Keratinocyte (primary cell): ENCODE results near the gene IRF1. TPM values are rescaled to one million over a fixed set of nuclear protein-coding genes. Genes with fewer than 3 reads are reported as not detected.
"Not testable (repeated sequence)": the region's sequence is repeated elsewhere in the genome, so short reads cannot be mapped to it uniquely, and the experiment has no call there.

Experiments
- DNase-seq: peaks from one replicate; pipeline ENCODE4 v3.0.0-alpha.2; 2011; ENCODE audit warnings: low read depth, missing footprints, low spot score
- FAIRE-seq: peaks from 2 replicates; lab custom pipeline; 2011; peaks lifted over from hg19 to GRCh38; lab: Jason Lieb, UNC
- H2AFZ ChIP-seq: 2 replicates; pipeline ENCODE4 v1.6.0; 2012; ENCODE audit warnings: low read length, control low read depth, inconsistent platforms; ENCODE audit not compliant: control insufficient read depth
- H3K27ac ChIP-seq: 2 replicates; pipeline ENCODE4 v1.5.1; 2011; ENCODE audit warnings: low read length; ENCODE audit not compliant: control insufficient read depth, insufficient read depth
- H3K27me3 ChIP-seq: 3 replicates; pipeline ENCODE4 v1.6.0; 2011; ENCODE audit warnings: low read length; ENCODE audit not compliant: control insufficient read depth, insufficient read depth; ENCODE audit errors: extremely low read depth
- H3K36me3 ChIP-seq, 2 experiments: 2 replicates in 1 of 2; 3 replicates in 1 of 2; pipeline ENCODE4 v1.5.1; 2011; ENCODE audit warnings: low read length in 2 of 2, mild to moderate bottlenecking in 1 of 2; ENCODE audit not compliant: control insufficient read depth in 2 of 2, insufficient read depth in 2 of 2; ENCODE audit errors: extremely low read depth in 1 of 2
- H3K4me1 ChIP-seq: 3 replicates; pipeline ENCODE4 v1.5.1; 2011; ENCODE audit warnings: low read length; ENCODE audit not compliant: control insufficient read depth, insufficient read depth; ENCODE audit errors: extremely low read depth
- H3K4me2 ChIP-seq: 3 replicates; pipeline ENCODE4 v1.6.0; 2011; ENCODE audit warnings: low read depth, low read length; ENCODE audit not compliant: control insufficient read depth, insufficient read depth; ENCODE audit errors: extremely low read depth
- H3K4me3 ChIP-seq, 3 experiments: fragments of 200-600 bp in 1 of 3; sonication (generic) in 1 of 3; 2 replicates in 2 of 3; 3 replicates in 1 of 3; pipeline ENCODE4 v1.5.1; 2011 to 2016; ENCODE audit warnings: low read length in 3 of 3, mild to moderate bottlenecking in 3 of 3, control low read depth in 2 of 3, inconsistent platforms in 1 of 3, low read depth in 1 of 3, mixed read lengths in 1 of 3, mixed run types in 1 of 3, moderate library complexity in 1 of 3; ENCODE audit not compliant: control insufficient read depth in 2 of 3, insufficient read depth in 2 of 3; ENCODE audit errors: extremely low read depth in 1 of 3
- H3K79me2 ChIP-seq: 2 replicates; pipeline ENCODE4 v1.6.0; 2012; ENCODE audit warnings: low read length; ENCODE audit not compliant: control insufficient read depth, insufficient read depth
- H3K9ac ChIP-seq: 3 replicates; pipeline ENCODE4 v1.6.0; 2011; ENCODE audit warnings: low read length; ENCODE audit not compliant: control insufficient read depth, insufficient read depth; ENCODE audit errors: extremely low read depth
- H3K9me1 ChIP-seq: 3 replicates; pipeline ENCODE4 v1.6.0; 2011; ENCODE audit warnings: low read length; ENCODE audit not compliant: control insufficient read depth, insufficient read depth; ENCODE audit errors: extremely low read depth
- H3K9me3 ChIP-seq: 2 replicates; pipeline ENCODE4 v1.5.1; 2012; ENCODE audit warnings: low read depth, low read length; ENCODE audit not compliant: control insufficient read depth
- H4K20me1 ChIP-seq: 3 replicates; pipeline ENCODE4 v1.6.0; 2011; ENCODE audit warnings: low read length; ENCODE audit not compliant: control insufficient read depth, insufficient read depth; ENCODE audit errors: extremely low read depth
- CTCF ChIP-seq, 3 experiments: IDR thresholded peaks in 1 of 3; conservative IDR thresholded peaks in 1 of 3; optimal IDR thresholded peaks in 1 of 3; 2 replicates in 2 of 3; 3 replicates in 1 of 3; pipeline versions ENCODE3 to v1.5.1; 2011; ENCODE audit warnings: low read length in 3 of 3, mild to moderate bottlenecking in 3 of 3, moderate library complexity in 2 of 3, control low read depth in 1 of 3, inconsistent platforms in 1 of 3; ENCODE audit not compliant: insufficient read depth in 2 of 3; ENCODE audit errors: extremely low read depth in 1 of 3
- EZH2 ChIP-seq: IDR thresholded peaks from one replicate; pipeline ENCODE4 v1.6.1; 2012; ENCODE audit warnings: inconsistent platforms, mild to moderate bottlenecking, low read length, moderate library complexity
- dilution Hi-C: fragments of 300-500 bp; cut with MboI; formaldehyde crosslinking; loops from one replicate; pipeline ENCODE4 v1.7.0; 2020; ENCODE audit warnings: low sequenced_read_pairs; ENCODE audit not compliant: extremely low pct_ligation_motif_present
- polyA plus RNA-seq, 5 experiments: library from polyadenylated mRNA; depleted of rRNA in 3 of 5; stranded (reverse) in 3 of 5; stranded (forward) in 1 of 5; unstranded in 1 of 5; fragments of >200 nt; gene quantifications; 1 replicate in 1 of 5; 2 replicates in 3 of 5; 3 replicates in 1 of 5; pipeline versions ENCODE4 v1.2.1 to v1.2.3, GENCODE V29; 2011 to 2012; ENCODE audit warnings: missing spikeins in 2 of 5, low read depth in 1 of 5, low replicate concordance in 1 of 5

The IRF1 gene
- polyA plus RNA-seq, 1 donor (not counting 4 experiments of a cell fraction or from before 2014, with no cell fraction given) = 6.2 TPM

GRCh38 chr5:132525299-132525724 lies 34.7 kb upstream of the IRF1 start:
- Histone ChIP-seq H3K4me2 (no peak overlapping the region), H3K27me3 (peaks cover 3% of the 10 kb centered on the region), H3K9me3 (no peaks in the 10 kb centered on the region), H3K4me1 (peaks cover 3% of the 10 kb centered on the region), H3K36me3 (no peaks in the 10 kb centered on the region), H2AFZ (no peak overlapping the region), H3K9ac (no peak overlapping the region), H4K20me1 (no peaks in the 10 kb centered on the region), H3K79me2 (no peaks in the 10 kb centered on the region), H3K27ac (no peak overlapping the region), H3K9me1 (no peaks in the 10 kb centered on the region), H3K4me3 (no peak overlapping the region)
- FAIRE-seq (no peak), DNase-seq (no peak)
- dilution Hi-C loops = no loop called here
- TF ChIP-seq CTCF (optimal IDR thresholded peaks at IDR 0.05 in 1 of 3, IDR thresholded peaks at IDR 0.05 in 1 of 3, conservative IDR thresholded peaks at IDR 0.05 in 1 of 3; ENCODE audit: extremely low read depth in 1 of 3, insufficient read depth in 2 of 3, low read length in 3 of 3) (no peak), EZH2 (no peak)

GRCh38 chr5:132524877-132525276 lies 34.3 kb upstream of the IRF1 start:
- H3K9me3 ChIP-seq, H3K4me3 ChIP-seq, H3K4me2 ChIP-seq, H3K9ac ChIP-seq, H2AFZ ChIP-seq, H3K4me1 ChIP-seq, H3K27me3 ChIP-seq, H3K36me3 ChIP-seq, H3K9me1 ChIP-seq, H3K79me2 ChIP-seq, H3K27ac ChIP-seq, DNase-seq, H4K20me1 ChIP-seq, FAIRE-seq, dilution Hi-C loops: not testable (repeated sequence)

DNA sequence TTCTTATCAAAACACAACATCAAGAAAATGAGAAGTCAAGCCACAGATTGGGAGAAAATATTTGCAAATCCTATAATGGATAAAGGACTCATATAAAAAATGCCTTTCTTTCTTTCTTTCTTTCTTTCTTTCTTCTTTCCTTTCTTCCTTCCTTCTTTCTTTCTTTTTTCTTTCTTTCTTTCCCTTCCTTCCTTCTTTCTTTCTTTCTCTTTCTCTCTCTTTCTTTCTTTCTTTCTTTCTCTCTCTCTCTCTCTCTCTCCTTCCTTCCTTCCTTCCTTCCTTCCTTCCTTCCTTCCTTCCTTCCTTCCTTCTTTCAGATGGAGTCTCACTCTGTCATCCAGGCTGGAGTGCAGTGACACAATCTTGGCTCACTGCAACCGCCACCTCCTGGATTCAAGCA lies 31.5 kb upstream of the IRF1 start:
- H2AFZ ChIP-seq, DNase-seq, H3K4me3 ChIP-seq, H3K36me3 ChIP-seq, H3K27ac ChIP-seq, H3K79me2 ChIP-seq, H3K4me2 ChIP-seq, H3K4me1 ChIP-seq, FAIRE-seq, H3K9me1 ChIP-seq, H3K9me3 ChIP-seq, H3K27me3 ChIP-seq, H3K9ac ChIP-seq, dilution Hi-C loops, H4K20me1 ChIP-seq: not testable (repeated sequence)

DNA sequence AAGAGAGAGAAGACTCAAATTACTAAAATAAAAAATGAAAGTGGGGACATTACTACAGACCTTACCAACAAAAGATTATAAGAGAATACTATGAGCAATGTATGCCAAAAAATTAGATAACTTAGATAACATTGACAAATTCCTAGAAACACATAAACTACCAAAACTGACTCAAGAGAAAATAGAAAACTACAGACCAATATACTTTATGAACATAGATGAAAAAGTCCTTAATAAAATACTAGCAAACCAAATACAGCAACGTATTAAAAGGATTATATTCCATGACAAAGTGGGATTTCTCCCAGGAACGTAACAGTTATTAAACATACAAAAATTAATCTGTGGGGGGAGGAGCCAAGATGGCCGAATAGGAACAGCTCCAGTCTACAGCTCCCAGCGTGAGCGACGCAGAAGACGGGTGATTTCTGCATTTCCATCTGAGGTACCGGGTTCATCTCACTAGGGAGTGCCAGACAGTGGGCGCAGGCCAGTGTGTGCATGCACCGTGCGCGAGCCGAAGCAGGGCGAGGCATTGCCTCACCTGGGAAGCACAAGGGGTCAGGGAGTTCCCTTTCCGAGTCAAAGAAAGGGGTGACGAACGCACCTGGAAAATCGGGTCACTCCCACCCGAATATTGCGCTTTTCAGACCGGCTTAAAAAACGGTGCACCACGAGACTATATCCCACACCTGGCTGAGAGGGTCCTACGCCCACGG lies 23.2 kb upstream of the IRF1 start:
- H3K79me2 ChIP-seq, H3K4me3 ChIP-seq, H2AFZ ChIP-seq, dilution Hi-C loops, H3K9ac ChIP-seq, H3K36me3 ChIP-seq, H3K27ac ChIP-seq, H3K27me3 ChIP-seq, H3K4me2 ChIP-seq, H3K9me3 ChIP-seq, H3K9me1 ChIP-seq, FAIRE-seq, H4K20me1 ChIP-seq, H3K4me1 ChIP-seq, DNase-seq: not testable (repeated sequence)
